RWPE2 (cell line): ENCODE data around the gene KCNV2.

Experiments used
- ATAC-seq: fragments of 200-7000 bp; cut with Tn5 transposase; 3 replicates; pipeline ENCODE4 v1.9.1; 2021; ENCODE audit warnings: low read depth
- DNase-seq: peaks from one replicate; pipeline ENCODE4 v3.0.0-alpha.2; 2020; ENCODE audit warnings: low spot score
- H3K27ac ChIP-seq: fragments of 450-650 bp; 2 replicates; pipeline ENCODE4 v1.5.1; 2017; ENCODE audit warnings: mild to moderate bottlenecking; ENCODE audit not compliant: poor library complexity, severe bottlenecking
- H3K27me3 ChIP-seq: fragments of 250-450 bp; sonication (Bioruptor Pico); 2 replicates; pipeline ENCODE4 v1.5.1; 2021; ENCODE audit warnings: mild to moderate bottlenecking, moderate library complexity; ENCODE audit not compliant: insufficient read depth, poor library complexity, severe bottlenecking
- H3K36me3 ChIP-seq: fragments of 250-450 bp; sonication (Bioruptor Pico); 2 replicates; pipeline ENCODE4 v1.5.1; 2020; ENCODE audit warnings: low read depth, mild to moderate bottlenecking, moderate library complexity
- H3K4me1 ChIP-seq: fragments of 250-450 bp; sonication (Bioruptor Pico); 2 replicates; pipeline ENCODE4 v1.5.1; 2021; ENCODE audit warnings: mild to moderate bottlenecking, moderate library complexity; ENCODE audit not compliant: insufficient read depth, poor library complexity, severe bottlenecking
- H3K4me3 ChIP-seq: fragments of 250-450 bp; sonication (Bioruptor Pico); 2 replicates; pipeline ENCODE4 v1.5.1; 2021; ENCODE audit warnings: mild to moderate bottlenecking, moderate library complexity; ENCODE audit not compliant: severe bottlenecking
- H3K9me3 ChIP-seq: fragments of 250-450 bp; sonication (Bioruptor Pico); 2 replicates; pipeline ENCODE4 v1.5.1; 2021; ENCODE audit warnings: mild to moderate bottlenecking, moderate library complexity; ENCODE audit not compliant: severe bottlenecking
- CTCF ChIP-seq: fragments of 450-650 bp; IDR thresholded peaks from one replicate; pipeline ENCODE4 v1.5.1; 2017; ENCODE audit warnings: mild to moderate bottlenecking, moderate library complexity; ENCODE audit not compliant: poor library complexity, severe bottlenecking

The KCNV2 gene

GRCh38 chr9:2727966-2728613 lies 10.8 kb downstream of the KCNV2 start:
- peak; percentile 69 for TF ChIP-seq CTCF
- H3K27ac ChIP-seq: no peak overlapping the region
- no peaks in the 10 kb centered on the region for H3K4me1 ChIP-seq
- H3K27me3 ChIP-seq: no peaks in the 10 kb centered on the region
- peak; percentile 53 for ATAC-seq
- no peak overlapping the region for H3K4me3 ChIP-seq
- DNase-seq: no peak
- no peaks in the 10 kb centered on the region for H3K36me3 ChIP-seq
- no peaks in the 10 kb centered on the region for H3K9me3 ChIP-seq

GRCh38 chr9:2729003-2729402 lies 11.7 kb downstream of the KCNV2 start:
- Histone ChIP-seq H3K4me1 (no peaks in the 10 kb centered on the region), H3K9me3 (no peaks in the 10 kb centered on the region), H3K36me3 (no peaks in the 10 kb centered on the region), H3K27ac (no peak overlapping the region), H3K4me3 (no peak overlapping the region), H3K27me3 (no peaks in the 10 kb centered on the region)
- no peak for DNase-seq
- TF ChIP-seq CTCF: no peak
- ATAC-seq: 0 out of 3 replicates have a peak, but pooled peaks have one; percentile 44

GRCh38 chr9:2729721-2730120 lies 12.4 kb downstream of the KCNV2 start:
- ATAC-seq (no peak), DNase-seq (no peak)
- TF ChIP-seq CTCF: no peak
- Histone ChIP-seq H3K27ac (no peak overlapping the region), H3K27me3 (no peaks in the 10 kb centered on the region), H3K4me1 (no peaks in the 10 kb centered on the region), H3K9me3 (no peaks in the 10 kb centered on the region), H3K36me3 (no peaks in the 10 kb centered on the region), H3K4me3 (no peak overlapping the region)

- H3K36me3 ChIP-seq: no peaks in the 10 kb centered on the region
- no peak for ATAC-seq
- TF ChIP-seq CTCF: no peak
- no peaks in the 10 kb centered on the region for H3K27me3 ChIP-seq
- no peak for DNase-seq
- no peak overlapping the region for H3K27ac ChIP-seq
- no peak overlapping the region for H3K4me3 ChIP-seq
- H3K9me3 ChIP-seq: no peaks in the 10 kb centered on the region
- H3K4me1 ChIP-seq: no peaks in the 10 kb centered on the region
Observed at GRCh38 chr9:2730971-2731370, 13.7 kb downstream of the KCNV2 start.

DNA sequence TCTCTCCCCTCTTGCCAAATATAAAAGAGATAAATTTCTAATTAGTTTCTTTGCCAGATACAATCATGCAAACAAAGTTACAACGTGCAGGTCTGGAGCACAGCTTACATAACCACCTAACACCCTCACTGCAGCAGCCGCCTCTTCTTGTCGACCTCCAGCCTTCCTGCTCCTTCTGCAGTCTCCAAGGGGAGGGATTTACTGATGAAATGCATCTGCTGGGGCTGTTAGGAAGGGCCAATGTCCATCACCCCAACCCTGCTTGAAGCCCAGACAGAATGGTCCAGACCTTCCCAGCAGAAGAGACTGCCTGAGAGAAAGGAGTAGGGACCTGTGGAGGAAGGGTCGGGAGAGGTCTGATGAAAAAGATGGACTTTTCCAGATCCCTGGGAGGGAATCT lies 15.2 kb downstream of the KCNV2 start:
- TF ChIP-seq CTCF: no peak
- H3K36me3 ChIP-seq: no peaks in the 10 kb centered on the region
- no peak for DNase-seq
- H3K4me3 ChIP-seq: no peak overlapping the region
- H3K27me3 ChIP-seq: no peaks in the 10 kb centered on the region
- ATAC-seq: no peak
- H3K9me3 ChIP-seq: no peaks in the 10 kb centered on the region
- no peak overlapping the region for H3K27ac ChIP-seq
- no peaks in the 10 kb centered on the region for H3K4me1 ChIP-seq
